Neural progenitor cell (in vitro differentiated cells): ENCODE measurements around the gene IL36RN. TPM values are rescaled to one million over a fixed set of nuclear protein-coding genes. Genes with fewer than 3 reads are reported as not detected.

ENCODE experiments used
- DNase-seq: peaks from one replicate; pipeline ENCODE4 v3.0.0-alpha.2; 2016; ENCODE audit warnings: low spot score
- H2AFZ ChIP-seq: fragments of 200-600 bp; sonication (generic); replicated peaks from 2 replicates; pipeline ENCODE4 v1.6.1; 2016; ENCODE audit warnings: antibody characterized with exemption
- H3F3A ChIP-seq: fragments of 200-600 bp; sonication (generic); 2 replicates; pipeline ENCODE4 v1.6.1; 2016; ENCODE audit warnings: antibody characterized with exemption, low read depth
- H3K27ac ChIP-seq: fragments of 200-600 bp; sonication (generic); 2 replicates; pipeline ENCODE4 v1.5.1; 2016; ENCODE audit warnings: mild to moderate bottlenecking
- H3K27me3 ChIP-seq: fragments of 200-600 bp; sonication (generic); 2 replicates; pipeline ENCODE4 v1.6.1; 2016; ENCODE audit warnings: mild to moderate bottlenecking, moderate library complexity
- H3K36me3 ChIP-seq: fragments of 200-600 bp; sonication (generic); 2 replicates; pipeline ENCODE4 v1.5.1; 2016
- H3K4me1 ChIP-seq: fragments of 200-600 bp; sonication (generic); 2 replicates; pipeline ENCODE4 v1.6.1; 2016; ENCODE audit warnings: mixed run types
- H3K4me2 ChIP-seq: fragments of 200-600 bp; sonication (generic); 2 replicates; pipeline ENCODE4 v1.6.1; 2016
- H3K4me3 ChIP-seq: fragments of 200-600 bp; sonication (generic); 2 replicates; pipeline ENCODE4 v1.5.1; 2016
- H3K79me2 ChIP-seq: fragments of 200-600 bp; sonication (generic); 2 replicates; pipeline ENCODE4 v1.6.1; 2016; ENCODE audit warnings: low read depth
- H3K9ac ChIP-seq: fragments of 200-600 bp; sonication (generic); 2 replicates; pipeline ENCODE4 v1.6.1; 2016
- H3K9me3 ChIP-seq: fragments of 200-600 bp; sonication (generic); 2 replicates; pipeline ENCODE4 v1.5.1; 2016; ENCODE audit warnings: low read depth
- H4K20me1 ChIP-seq: fragments of 200-600 bp; sonication (generic); 2 replicates; pipeline ENCODE4 v1.6.1; 2016; ENCODE audit warnings: low read depth
- H3K27ac Mint-ChIP-seq: 3 replicates; pipeline ENCODE4 v1.8.0; 2021; ENCODE audit warnings: mixed read lengths
- H3K27me3 Mint-ChIP-seq: 2 replicates; pipeline ENCODE4 v1.8.0; 2022; ENCODE audit warnings: low read depth, mild to moderate bottlenecking, inconsistent platforms, moderate library complexity, mixed read lengths; ENCODE audit not compliant: insufficient read depth
- H3K36me3 Mint-ChIP-seq: 3 replicates; pipeline ENCODE4 v1.8.0; 2021; ENCODE audit warnings: mixed read lengths
- H3K4me1 Mint-ChIP-seq: 3 replicates; pipeline ENCODE4 v1.8.0; 2021; ENCODE audit warnings: mixed read lengths
- H3K4me3 Mint-ChIP-seq: 3 replicates; pipeline ENCODE4 v1.8.0; 2021; ENCODE audit warnings: mild to moderate bottlenecking, moderate library complexity, mixed read lengths
- H3K9me3 Mint-ChIP-seq: 3 replicates; pipeline ENCODE4 v1.8.0; 2020; ENCODE audit warnings: mixed read lengths
- CTCF ChIP-seq: fragments of 200-600 bp; sonication (generic); IDR thresholded peaks from 2 replicates; pipeline ENCODE4 v1.5.1; 2017; ENCODE audit warnings: antibody characterized with exemption, mild to moderate bottlenecking
- EZH2 ChIP-seq: fragments of 200-600 bp; sonication (generic); IDR thresholded peaks from 2 replicates; pipeline ENCODE4 v1.6.1; 2017; ENCODE audit warnings: antibody characterized with exemption, mild to moderate bottlenecking, moderate library complexity
- EZH2phosphoT487 ChIP-seq: fragments of 200-600 bp; sonication (generic); IDR thresholded peaks from 2 replicates; pipeline ENCODE4 v1.6.1; 2017; ENCODE audit warnings: antibody characterized with exemption
- small RNA-seq: library from RNA; depleted of rRNA; stranded (forward); fragments of <200 nt; gene quantifications from one replicate; pipeline ENCODE3, GENCODE V24; 2015
- total RNA-seq: library from RNA; depleted of rRNA; stranded (reverse); fragments of >200 nt; gene quantifications from 2 replicates; pipeline ENCODE4 v1.2.3, GENCODE V29; 2015; ENCODE audit warnings: low replicate concordance

The IL36RN gene
- total RNA-seq, 1 donor from 2014 or later: not detected

GRCh38 chr2:113113807-113114206 lies 54.8 kb downstream of the IL36RN start:
- no peak for DNase-seq
- Mint-ChIP-seq H3K4me1 (no peaks in the 10 kb centered on the region), H3K4me3 (no peak overlapping the region), H3K9me3 (no peaks in the 10 kb centered on the region), H3K36me3 (no peaks in the 10 kb centered on the region), H3K27ac (no peak overlapping the region), H3K27me3 (peaks cover 4% of the 10 kb centered on the region)
- Histone ChIP-seq H3K9ac (no peak overlapping the region), H3K36me3 (no peaks in the 10 kb centered on the region), H3F3A (no peaks in the 10 kb centered on the region), H3K27ac (no peak overlapping the region), H3K4me2 (no peak overlapping the region), H3K79me2 (no peaks in the 10 kb centered on the region), H3K4me3 (no peak overlapping the region), H2AFZ (no peak overlapping the region), H3K9me3 (no peaks in the 10 kb centered on the region), H4K20me1 (no peaks in the 10 kb centered on the region), H3K27me3 (no peaks in the 10 kb centered on the region), H3K4me1 (no peaks in the 10 kb centered on the region)
- no peak for TF ChIP-seq EZH2
- TF ChIP-seq CTCF: no peak
- no peak for TF ChIP-seq EZH2phosphoT487

Small RNA genes within 50 kb of the gene (small RNA-seq; reads per million reads assigned to genes)
- not detected for gene RNU6-1180P

Other genes with a start within 250 kb of the IL36RN start
- not detected in 2 replicates for gene IL1B, start 222.4 kb upstream of the IL36RN start, total RNA-seq
- gene IL37, start 148.0 kb upstream of the IL36RN start, total RNA-seq: 0.93 TPM in 1 of 2 replicates, not detected in the other
- gene IL36G, start 81.2 kb upstream of the IL36RN start, total RNA-seq: 0.59 and 1.3 TPM in 2 replicates
- not detected in 2 replicates for gene IL36A, start 53.7 kb upstream of the IL36RN start, total RNA-seq
- gene IL36B, start 6.3 kb upstream of the IL36RN start, total RNA-seq: not detected in 2 replicates
- gene IL1F10, start 8.8 kb downstream of the IL36RN start, total RNA-seq: not detected in 2 replicates
- not detected in 2 replicates for gene IL1RN, start 68.4 kb downstream of the IL36RN start, total RNA-seq
- 0.02 and 0.87 TPM in 2 replicates for gene PSD4, start 114.8 kb downstream of the IL36RN start, total RNA-seq
- gene PAX8, start 219.7 kb downstream of the IL36RN start, total RNA-seq: 1.4 and 2.9 TPM in 2 replicates